22Rv1 (cell line): Measurements from ENCODE around the gene MARCHF10.

Source experiments
- CTCF ChIP-seq: fragments of 450-650 bp; IDR thresholded peaks from 2 replicates; pipeline ENCODE4 v1.5.1; 2017; ENCODE audit warnings: mild to moderate bottlenecking
- ZFX ChIP-seq: fragments of 450-650 bp; IDR thresholded peaks from 2 replicates; pipeline ENCODE4 v1.6.1; 2017; ENCODE audit warnings: antibody characterized with exemption, borderline replicate concordance

- TF ChIP-seq CTCF = no peak
- TF ChIP-seq ZFX = no peak
These were observed 133.3 kb downstream of the MARCHF10 start for GRCh38 chr17:62674841-62675240.
